ENCODE measurements around the gene LIME1. TPM values are rescaled to one million over a fixed set of nuclear protein-coding genes. Genes with fewer than 3 reads are reported as not detected.

Gene LIME1
- total and polyA plus RNA-seq, 9 of the 15 experiments (the other 6 are each of a cell fraction or from before 2014, with no cell fraction given): 0.11 to 17.1 (median 2.8) TPM; not detected in 2

DNA sequence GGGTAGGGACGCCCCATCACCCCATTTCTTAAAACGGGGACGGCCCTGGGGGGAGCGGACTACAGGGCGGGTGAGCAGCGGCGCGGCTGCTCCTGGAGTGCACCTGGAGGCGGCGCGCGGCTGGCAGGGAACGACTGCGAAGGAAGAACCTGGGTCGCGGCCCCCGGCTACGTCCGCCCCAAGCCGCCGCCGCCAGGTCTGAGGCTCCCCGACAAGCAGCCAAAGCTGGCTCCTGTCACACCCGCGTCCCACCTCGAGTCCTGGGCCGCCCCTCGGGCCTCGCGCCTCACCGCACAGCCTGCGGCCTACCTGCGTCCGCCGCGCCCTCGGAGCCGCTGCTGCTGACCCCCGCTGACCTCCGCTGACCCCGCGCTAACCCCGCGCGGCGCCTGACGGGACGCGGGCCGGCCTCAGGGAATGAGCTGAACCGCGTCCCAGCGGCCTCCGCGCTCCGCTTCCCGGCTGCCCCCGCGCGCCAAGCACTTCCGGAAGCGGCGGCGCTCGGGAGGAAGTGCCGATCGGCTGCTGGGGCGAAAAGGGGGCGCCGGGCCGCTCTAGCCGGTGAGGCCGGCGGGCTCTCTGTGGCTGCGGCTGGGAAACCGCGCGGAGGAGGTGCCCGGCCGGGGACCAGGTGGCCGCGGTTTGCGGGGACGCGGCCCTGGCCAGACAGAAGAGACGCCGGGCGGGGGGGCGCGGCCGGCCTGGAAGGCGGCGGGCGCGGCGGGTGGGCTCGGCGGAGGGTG lies 28.7 kb upstream of the LIME1 start, which contains the start of the genes ARFRP1 and ZGPAT (continued):
- TF ChIP-seq, protein P1, sequence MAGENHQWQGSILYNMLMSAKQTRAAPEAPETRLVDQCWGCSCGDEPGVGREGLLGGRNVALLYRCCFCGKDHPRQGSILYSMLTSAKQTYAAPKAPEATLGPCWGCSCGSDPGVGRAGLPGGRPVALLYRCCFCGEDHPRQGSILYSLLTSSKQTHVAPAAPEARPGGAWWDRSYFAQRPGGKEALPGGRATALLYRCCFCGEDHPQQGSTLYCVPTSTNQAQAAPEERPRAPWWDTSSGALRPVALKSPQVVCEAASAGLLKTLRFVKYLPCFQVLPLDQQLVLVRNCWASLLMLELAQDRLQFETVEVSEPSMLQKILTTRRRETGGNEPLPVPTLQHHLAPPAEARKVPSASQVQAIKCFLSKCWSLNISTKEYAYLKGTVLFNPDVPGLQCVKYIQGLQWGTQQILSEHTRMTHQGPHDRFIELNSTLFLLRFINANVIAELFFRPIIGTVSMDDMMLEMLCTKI (IDR thresholded peaks at IDR 0.05; ENCODE audit: partially characterized antibody): no peak
- TF ChIP-seq, protein P2, sequence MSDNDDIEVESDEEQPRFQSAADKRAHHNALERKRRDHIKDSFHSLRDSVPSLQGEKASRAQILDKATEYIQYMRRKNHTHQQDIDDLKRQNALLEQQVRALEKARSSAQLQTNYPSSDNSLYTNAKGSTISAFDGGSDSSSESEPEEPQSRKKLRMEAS (CRISPR knock-in tag; IDR thresholded peaks at IDR 0.05): peak; percentile 74
- TF ChIP-seq MYNN (IDR thresholded peaks at IDR 0.05) (no peak), MYNN (CRISPR knock-in tag; IDR thresholded peaks at IDR 0.05) (no peak), MIER1 (IDR thresholded peaks at IDR 0.05; ENCODE audit: low read depth) (no peak), ZKSCAN1 (IDR thresholded peaks at IDR 0.05; ENCODE audit: low read depth, low read length) (no peak), RFX7 (CRISPR knock-in tag; IDR thresholded peaks at IDR 0.05) (no peak), TFAM (CRISPR knock-in tag; conservative IDR thresholded peaks at IDR 0.05) (no peak), ZNF146 (CRISPR knock-in tag; IDR thresholded peaks at IDR 0.05; ENCODE audit: unreplicated experiment) (no peak), NUFIP1 (IDR thresholded peaks at IDR 0.05; ENCODE audit: partially characterized antibody) (no peak), JUNB (CRISPR knock-in tag; conservative IDR thresholded peaks at IDR 0.05) (no peak), MCM5 (IDR thresholded peaks at IDR 0.05; ENCODE audit: low read depth) (no peak)
- TF ChIP-seq, protein P3, sequence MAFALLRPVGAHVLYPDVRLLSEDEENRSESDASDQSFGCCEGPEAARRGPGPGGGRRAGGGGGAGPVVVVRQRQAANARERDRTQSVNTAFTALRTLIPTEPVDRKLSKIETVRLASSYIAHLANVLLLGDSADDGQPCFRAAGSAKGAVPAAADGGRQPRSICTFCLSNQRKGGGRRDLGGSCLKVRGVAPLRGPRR (CRISPR knock-in tag; IDR thresholded peaks at IDR 0.05): no peak; the same call in 1 of the 2 replicates
- TF ChIP-seq, protein P4, sequence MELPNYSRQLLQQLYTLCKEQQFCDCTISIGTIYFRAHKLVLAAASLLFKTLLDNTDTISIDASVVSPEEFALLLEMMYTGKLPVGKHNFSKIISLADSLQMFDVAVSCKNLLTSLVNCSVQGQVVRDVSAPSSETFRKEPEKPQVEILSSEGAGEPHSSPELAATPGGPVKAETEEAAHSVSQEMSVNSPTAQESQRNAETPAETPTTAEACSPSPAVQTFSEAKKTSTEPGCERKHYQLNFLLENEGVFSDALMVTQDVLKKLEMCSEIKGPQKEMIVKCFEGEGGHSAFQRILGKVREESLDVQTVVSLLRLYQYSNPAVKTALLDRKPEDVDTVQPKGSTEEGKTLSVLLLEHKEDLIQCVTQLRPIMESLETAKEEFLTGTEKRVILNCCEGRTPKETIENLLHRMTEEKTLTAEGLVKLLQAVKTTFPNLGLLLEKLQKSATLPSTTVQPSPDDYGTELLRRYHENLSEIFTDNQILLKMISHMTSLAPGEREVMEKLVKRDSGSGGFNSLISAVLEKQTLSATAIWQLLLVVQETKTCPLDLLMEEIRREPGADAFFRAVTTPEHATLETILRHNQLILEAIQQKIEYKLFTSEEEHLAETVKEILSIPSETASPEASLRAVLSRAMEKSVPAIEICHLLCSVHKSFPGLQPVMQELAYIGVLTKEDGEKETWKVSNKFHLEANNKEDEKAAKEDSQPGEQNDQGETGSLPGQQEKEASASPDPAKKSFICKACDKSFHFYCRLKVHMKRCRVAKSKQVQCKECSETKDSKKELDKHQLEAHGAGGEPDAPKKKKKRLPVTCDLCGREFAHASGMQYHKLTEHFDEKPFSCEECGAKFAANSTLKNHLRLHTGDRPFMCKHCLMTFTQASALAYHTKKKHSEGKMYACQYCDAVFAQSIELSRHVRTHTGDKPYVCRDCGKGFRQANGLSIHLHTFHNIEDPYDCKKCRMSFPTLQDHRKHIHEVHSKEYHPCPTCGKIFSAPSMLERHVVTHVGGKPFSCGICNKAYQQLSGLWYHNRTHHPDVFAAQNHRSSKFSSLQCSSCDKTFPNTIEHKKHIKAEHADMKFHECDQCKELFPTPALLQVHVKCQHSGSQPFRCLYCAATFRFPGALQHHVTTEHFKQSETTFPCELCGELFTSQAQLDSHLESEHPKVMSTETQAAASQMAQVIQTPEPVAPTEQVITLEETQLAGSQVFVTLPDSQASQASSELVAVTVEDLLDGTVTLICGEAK (IDR thresholded peaks at IDR 0.05): peak; percentile 91
- TF ChIP-seq, protein P4 (CRISPR knock-in tag; IDR thresholded peaks at IDR 0.05): no peak
- TF ChIP-seq, protein P5, sequence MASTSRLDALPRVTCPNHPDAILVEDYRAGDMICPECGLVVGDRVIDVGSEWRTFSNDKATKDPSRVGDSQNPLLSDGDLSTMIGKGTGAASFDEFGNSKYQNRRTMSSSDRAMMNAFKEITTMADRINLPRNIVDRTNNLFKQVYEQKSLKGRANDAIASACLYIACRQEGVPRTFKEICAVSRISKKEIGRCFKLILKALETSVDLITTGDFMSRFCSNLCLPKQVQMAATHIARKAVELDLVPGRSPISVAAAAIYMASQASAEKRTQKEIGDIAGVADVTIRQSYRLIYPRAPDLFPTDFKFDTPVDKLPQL (IDR thresholded peaks at IDR 0.05; ENCODE audit: extremely low read depth, insufficient read length): no peak
